GM21737 (cell line): ENCODE data around the gene NDUFAF7.
"Not testable (repeated sequence)": the region's sequence is repeated elsewhere in the genome, so short reads cannot be mapped to it uniquely, and the experiment has no call there.

Source experiments
- ATAC-seq: cut with Tn5 transposase; IDR thresholded peaks from one replicate; pipeline ENCODE4 v1.9.1; 2021; ENCODE audit warnings: mild to moderate bottlenecking, moderate library complexity; ENCODE audit not compliant: unreplicated experiment

The NDUFAF7 gene, protein sequence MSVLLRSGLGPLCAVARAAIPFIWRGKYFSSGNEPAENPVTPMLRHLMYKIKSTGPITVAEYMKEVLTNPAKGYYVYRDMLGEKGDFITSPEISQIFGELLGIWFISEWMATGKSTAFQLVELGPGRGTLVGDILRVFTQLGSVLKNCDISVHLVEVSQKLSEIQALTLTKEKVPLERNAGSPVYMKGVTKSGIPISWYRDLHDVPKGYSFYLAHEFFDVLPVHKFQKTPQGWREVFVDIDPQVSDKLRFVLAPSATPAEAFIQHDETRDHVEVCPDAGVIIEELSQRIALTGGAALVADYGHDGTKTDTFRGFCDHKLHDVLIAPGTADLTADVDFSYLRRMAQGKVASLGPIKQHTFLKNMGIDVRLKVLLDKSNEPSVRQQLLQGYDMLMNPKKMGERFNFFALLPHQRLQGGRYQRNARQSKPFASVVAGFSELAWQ

DNA sequence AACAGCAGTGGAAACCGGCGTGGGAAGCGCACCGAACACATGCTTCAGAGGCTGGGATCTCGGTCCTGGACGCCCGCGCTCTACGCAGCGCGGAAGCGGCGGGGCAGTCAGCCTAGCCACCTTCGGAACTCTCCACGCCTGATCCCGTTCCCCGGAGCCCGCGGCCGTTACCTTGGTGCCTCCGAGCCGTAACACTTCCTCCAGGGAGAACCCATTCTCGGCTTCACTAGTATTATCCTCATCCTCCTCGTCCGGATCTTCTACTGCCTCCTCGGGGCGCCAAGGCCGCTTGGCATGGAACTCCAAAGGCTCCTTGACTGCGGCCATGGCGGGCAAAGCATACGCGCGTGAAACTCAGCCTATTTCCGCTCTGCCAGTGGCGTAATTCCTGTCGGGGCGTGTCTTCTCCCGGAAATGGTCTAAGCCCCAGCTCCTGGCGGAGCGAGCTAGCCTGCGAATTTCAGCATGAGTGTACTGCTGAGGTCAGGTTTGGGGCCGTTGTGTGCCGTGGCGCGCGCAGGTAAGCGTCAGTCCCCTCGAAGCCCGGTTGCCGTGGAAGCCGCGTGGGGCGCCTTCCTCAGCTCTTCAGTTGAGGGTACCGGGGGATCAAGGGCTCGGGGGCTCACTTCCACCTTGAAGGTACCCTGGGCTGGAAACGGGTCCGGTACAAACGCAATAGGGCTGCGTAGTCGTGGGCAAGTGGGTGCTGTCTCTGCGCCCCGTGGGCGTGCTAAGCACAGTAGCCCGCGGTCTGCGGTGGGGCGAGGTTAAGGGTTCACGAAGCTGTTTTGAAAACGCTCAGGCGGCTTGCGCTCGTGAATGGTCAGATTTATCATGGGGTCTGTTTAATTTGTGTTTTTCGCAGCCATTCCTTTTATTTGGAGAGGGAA, at the start of gene NDUFAF7, which contains the start of gene CEBPZ:
NDUFAF7 (plus strand) TSS at position 418 of the 890 bp plus-strand sequence; CDS start at position 466, 48 bp downstream.
CEBPZ (minus strand) TSS at position 356 of the 890 bp plus-strand sequence; CDS start at position 327, 29 bp downstream.
- peak; percentile 96 for ATAC-seq

DNA sequence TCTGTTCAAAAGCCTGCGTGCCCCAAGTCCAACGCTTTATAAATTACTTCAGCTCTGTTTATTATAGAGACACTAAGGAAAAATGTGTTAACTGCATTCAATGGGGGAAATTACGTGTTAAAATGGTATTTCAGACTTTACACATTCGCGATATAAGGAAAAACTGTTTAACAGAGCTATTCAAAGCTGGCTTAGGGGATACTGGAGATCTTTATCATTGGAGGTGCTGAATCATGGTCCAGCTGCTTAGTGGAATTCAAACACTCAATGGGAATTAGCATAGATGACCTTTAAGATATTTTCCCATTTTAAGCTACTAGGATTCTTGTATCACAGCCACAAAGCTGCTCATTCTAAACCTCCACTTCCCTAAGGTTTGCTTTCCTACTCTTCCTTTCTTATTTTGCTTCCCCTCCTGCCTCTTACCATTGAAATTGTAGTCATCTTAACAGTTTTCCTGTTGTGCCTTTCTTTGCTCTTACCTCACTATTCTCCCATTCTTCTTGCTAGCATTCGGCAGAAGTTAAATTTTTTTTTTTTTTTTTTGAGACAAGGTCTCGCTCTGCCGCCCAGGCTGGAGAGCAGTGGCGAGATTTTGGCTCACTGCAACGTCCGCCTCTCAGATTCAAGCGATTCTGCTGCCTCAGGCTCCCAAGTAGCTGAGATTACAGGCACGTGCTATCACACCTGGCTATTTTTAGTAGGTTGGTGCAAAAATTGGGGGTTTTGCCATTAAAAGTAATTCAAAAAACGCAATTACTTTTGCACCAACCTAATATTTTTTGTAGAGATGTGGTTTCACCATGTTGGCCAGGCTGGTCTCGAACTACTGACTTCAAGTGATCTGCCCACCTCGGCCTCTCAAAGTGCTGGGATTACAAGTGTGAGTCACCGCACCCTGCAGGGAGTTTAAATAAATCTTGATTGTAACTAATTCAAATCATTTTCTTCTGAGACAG, 49.5 kb upstream of the NDUFAF7 start:
- no peak for ATAC-seq

DNA sequence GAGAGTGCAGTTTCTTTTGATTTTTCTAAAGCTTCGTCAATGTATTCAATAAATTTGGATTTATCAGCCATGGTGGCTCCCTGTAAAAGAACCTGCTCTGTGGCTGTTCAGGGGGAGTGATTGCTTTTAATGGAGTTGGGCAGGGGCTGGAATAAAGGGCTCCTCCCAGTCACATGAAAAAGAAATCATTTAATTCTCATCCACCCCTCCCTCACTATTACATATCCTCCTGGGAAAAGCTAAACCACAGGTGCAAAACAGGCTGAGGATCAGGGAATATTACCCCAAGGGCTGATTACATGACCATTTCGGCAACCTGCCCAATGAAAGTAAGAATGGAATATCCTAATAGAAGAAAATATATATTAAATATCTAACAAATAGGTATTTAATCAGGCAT, 42.9 kb upstream of the NDUFAF7 start, which contains the start of gene SULT6B1:
SULT6B1 (minus strand) TSS at position 101 of the 400 bp plus-strand sequence; CDS start at position 71, 30 bp downstream.
- no peak for ATAC-seq

DNA sequence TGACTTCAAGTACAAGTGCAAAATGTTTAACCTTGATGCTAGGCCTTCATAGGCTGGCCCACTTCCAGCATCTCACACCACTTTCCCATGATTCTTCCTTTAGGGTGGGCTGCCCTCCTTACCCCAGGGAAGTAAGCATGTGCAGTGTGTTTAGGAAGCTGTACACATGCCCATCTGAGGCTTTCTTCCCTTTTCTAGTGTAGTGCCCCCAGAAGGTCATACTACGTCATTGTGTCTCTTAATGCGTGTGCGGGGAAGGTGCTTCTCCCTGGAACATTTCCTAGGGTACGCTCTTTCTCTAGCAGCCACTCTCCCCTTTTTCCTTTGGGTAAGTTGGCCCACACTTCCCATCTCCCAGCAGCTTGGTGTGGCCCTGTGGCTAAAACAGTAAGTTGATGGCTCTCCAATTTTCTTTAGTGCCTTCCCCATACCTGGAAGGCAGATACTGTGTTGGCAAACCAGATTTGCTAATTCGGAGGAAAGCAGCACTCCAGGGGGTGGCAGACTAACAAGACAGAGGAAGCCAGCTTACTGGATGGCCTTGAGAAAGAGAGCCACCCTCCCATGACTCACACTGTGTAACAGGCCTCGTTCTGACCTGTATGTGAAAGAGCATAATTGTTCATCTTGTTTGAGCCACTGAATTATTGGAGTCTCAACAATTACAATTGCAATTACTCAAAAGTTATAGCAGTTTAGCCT, 41.9 kb upstream of the NDUFAF7 start:
- no peak for ATAC-seq

DNA sequence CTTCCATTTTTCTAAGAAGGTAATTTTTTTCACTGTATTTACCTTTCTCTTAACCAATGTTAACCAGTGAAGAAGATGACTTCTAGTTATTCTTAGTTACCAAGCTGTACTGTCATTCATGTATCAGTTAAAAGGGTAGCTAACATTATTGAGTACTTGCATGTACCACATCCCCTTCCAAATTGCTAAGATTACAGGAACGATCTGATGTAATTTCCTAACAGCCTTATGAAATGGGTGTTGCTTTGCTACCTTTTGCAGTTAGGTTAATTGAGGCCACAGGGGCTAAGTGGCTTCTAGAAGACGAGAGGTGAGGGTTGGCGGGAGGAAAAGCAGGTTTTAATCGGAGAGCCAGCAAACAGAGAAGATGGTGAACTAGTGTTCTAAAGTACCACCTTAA, 41.2 kb upstream of the NDUFAF7 start:
- ATAC-seq = no peak

DNA sequence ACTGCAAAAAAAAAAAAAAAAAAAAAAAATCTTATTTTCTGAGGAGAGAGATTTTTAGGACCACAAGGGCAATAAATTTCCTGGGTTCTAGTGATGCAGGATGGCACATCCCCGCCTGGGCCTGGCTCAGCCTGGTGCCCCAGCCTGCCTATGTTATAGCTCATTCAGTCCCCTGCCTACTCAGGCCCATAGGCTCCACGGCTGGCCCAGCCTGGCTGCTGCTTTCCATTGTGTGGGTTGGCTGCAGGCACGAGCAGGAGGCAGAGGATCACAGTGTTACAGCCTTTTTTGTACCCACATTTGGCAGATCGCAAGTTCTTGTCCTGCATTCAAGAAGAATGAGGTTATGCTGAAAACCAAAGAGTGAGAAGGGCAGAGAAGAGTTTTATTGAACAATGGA, 40.2 kb upstream of the NDUFAF7 start:
- ATAC-seq = no peak

DNA sequence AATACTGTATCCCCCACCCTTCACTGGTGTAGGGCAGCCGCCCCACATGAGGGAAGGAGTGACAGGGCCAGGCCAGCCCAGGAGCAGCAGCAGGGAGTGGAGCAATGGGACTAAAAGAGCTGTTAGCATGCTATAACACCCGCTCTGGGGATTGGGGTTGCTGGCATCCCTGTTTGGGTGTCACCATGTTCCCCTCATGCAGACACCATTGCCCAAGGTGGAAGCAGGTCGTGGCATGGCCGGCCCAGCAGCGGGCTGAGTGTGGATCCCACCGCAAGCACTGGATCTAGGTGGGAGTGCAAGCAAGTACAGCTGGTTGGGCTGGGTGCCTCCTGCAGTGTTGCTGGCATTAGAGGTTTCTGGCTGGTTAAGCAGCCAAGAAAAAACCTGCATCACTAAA, 39.7 kb upstream of the NDUFAF7 start:
- ATAC-seq = no peak

DNA sequence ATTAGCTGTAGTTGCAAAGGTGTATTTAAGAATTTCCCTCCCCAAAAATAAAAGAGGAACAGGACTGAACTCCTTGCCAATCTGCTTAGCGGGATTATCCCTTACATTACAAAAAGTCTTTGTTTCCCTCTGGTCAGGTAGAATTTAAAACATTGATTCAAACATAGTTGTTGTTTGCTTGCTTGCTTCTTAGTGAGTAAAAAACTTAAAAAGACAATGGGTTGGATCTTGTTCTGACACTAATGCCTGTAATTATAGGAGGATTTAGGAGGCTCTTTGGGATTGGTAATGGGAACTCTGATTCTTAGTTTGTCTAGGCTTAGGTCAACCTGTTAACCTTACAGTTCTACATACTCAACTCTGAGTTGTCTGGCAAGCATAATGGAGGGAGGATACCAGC, 38.9 kb upstream of the NDUFAF7 start:
- ATAC-seq = no peak

DNA sequence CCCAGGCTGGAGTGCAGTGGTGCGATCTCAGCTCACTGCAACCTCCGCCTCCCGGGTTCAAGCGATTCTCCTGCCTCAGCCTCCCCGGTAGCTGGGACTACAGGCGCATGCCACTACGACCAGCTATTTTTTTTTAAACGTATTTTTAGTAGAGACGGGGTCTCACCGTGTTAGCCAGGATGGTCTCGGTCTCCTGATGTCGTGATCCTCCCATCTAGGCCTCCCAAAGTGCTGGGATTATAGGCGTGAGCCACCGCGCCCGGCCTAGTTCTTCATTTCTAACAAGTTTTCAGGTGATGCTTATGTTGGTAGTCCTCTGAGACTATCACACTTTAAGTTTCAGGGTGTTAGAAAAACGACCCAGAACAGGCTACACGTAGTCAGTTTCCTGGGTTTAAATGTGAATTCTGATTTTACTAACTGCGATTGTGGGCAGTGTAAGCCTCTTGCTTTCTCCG, 35.6 kb upstream of the NDUFAF7 start:
- ATAC-seq = not testable (repeated sequence)

DNA sequence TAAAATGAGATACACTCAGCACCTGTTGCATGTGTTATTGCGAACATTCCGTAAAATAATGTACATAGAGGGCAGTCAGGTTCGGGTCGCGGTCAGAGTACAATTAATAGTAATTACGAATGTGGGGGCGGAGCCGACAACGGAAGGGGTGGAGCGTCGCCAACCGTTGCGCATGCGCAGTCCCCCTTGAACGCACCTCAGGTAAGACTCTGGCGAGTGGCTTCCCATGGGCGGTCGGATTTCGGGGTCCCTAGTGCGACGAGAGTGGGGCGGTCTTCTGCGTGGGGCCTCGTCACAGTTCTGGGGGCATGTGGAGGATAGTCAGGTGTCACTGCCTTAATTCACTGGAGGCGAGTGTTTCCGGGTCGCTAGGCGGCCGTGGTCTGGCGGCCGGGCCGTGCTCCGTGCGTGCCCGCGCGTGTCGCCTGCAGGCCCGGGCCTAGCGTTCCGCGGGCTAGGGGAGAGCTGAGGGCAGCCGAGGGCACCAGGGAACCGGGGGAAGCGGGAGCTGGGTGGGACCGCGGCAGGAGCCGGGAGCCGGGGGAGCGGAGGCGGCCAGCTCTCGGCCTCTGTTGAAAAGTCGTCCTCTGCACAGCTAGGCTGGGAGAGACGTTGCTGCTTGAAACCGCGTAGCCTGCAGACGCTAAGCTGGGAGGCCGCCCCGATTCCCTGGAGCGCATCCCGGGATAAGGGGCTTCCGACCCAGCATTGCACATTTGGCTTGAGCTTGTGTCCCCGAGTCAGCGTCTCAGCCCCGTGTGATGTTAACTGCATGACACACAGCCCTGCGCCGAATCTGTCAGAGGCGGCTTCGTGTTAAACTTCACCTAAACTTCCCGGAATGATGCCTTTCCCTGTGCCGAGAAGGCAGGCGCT, 34.9 kb upstream of the NDUFAF7 start, which contains the start of gene CEBPZOS:
CEBPZOS (plus strand) TSS at position 177 of the 876 bp plus-strand sequence. CDS start 3,209 bp downstream, outside the sequence.
- peak; percentile 73 for ATAC-seq

DNA sequence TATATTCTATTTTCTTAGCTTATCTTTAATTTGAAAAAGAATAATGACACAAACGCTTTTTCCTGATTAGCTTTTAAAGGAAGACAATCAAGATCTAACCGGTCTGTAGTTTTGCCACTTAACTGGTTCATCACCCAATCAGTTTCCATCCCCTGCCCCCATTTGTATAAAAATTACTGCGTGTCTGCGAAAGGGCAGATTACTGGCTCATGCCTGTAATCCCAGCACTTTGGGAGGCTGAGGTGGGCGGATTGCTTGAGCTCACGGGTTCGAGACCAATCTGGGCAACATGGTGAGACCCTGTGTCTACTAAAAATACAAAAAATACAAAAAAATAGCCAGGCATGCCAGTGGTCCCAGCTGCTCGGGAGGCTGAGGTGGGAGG, 32.8 kb upstream of the NDUFAF7 start:
- no peak for ATAC-seq

DNA sequence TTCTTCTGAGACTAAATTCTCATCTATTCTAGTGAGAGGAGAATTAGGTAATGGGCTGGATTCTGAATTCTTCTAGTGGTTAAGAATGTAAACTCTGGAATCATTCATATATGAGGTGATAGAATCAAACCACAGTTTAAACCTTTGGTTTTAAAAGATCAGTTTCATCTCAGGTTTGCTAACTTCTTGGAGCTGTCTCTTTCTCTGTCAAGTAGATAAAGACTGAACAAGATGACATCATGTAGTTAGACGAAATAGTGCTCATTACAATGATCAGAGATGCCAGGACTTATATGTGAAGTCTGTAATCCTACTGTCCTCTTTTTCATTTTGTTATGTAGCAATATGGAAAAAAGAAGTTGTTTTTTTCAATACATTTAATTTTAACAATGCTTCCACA, 30.2 kb upstream of the NDUFAF7 start:
- no peak for ATAC-seq

DNA sequence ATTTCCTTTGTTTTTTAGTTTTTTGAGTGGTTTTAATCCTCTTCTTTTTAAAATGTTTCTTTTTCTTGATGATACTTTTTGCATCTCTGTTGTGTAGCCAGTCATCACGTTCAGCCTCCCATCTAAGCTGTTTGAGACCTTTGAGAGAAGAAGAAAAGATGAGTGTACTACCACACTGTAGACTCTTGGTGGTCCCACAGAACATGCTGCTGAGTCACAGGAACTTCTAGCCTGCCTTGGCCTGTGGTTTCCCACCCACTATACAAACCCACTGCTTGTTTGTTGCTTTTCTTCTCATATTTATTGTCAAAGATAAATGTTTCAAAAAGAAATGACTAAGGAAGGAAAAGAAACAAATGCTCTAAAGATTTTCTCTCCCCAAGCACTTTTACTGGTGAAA, 29.7 kb upstream of the NDUFAF7 start:
- ATAC-seq = no peak

DNA sequence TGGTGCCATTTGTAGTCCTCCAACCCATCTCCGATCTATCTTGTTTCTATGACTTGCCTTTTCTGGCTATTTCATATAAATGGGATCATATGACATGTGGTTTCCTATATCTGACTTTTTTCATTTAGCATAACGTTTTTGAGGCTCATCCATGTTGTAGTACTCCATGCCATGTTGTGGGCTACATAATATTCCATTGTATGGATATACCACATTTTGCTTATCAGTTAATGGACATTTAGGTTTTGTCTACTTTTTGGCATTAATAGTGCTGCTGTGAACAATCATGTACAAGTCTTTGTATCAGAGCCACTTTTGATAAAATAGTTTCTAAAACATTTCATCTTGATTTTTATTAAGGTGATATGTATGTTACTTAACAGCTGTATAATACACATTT, 27.8 kb upstream of the NDUFAF7 start:
- no peak for ATAC-seq

DNA sequence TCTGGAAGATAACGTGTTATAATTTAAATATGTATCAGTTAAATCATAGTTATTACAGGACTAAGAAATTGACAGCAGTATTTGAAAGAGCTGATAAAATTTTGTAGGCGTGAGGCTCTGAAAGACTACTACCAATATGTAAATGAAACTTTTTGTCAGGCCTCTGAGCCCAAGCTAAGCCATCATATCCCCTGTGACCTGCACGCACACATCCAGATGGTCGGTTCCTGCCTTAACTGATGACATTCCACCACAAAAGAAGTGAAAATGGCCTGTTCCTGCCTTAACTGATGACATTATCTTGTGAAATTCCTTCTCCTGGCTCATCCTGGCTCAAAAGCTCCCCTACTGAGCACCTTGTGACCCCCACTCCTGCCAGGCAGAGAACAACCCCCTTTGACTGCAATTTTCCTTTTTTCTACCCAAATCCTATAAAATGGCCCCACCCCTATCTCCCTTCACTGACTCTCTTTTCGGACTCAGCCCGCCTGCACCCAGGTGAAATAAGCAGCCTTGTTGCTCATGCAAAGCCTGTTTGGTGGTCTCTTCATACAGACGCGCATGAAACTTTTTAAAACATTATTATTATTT, 26.3 kb upstream of the NDUFAF7 start:
- not testable (repeated sequence) for ATAC-seq

DNA sequence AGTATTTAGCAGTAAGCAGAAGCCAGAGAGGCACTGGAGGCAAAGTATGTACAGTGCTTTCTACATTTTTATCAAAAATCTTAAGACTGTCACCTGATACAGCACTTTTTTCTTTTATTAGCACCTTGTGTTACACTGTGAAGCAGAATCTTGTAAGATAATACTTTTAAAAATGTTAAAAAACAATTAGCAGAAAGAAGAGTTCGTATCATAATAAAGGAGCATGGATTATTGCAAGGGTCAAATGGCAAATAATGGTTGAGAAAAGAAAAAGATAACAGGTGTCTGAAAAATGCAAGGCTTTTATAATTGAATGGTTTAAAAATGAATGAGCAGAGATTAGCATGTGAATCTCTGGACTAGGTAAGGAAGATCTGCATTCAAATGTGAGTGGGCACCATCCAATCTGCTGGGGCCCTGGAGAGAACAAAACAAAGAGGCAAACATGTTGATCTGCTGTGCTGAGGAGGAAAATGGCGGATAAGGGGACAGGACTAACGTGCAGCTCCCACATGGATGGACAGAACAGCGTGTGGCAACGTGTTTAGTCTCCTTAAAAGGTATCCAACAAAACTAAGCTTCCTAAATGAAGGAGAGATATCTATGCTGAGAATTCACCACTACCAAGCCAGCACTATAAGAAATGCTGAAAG, 25.6 kb upstream of the NDUFAF7 start:
- ATAC-seq = no peak

DNA sequence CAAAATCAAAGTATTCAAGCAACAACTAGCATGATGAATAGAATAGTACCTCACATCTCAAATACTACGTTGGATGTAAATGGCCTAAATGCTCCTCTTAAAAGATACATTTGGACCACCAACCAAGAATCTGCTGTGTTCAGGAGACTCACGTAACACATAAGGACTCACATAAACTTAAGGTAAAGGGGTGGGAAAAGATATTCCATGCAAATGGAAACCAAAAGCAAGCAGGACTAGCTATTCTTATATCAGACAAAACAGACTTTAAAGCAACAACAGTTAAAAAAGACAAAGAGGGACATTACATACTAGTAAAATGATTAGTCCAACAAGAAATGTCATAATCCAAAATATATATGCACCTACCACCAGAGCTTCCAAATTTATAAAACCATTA, 24.7 kb upstream of the NDUFAF7 start:
- not testable (repeated sequence) for ATAC-seq

DNA sequence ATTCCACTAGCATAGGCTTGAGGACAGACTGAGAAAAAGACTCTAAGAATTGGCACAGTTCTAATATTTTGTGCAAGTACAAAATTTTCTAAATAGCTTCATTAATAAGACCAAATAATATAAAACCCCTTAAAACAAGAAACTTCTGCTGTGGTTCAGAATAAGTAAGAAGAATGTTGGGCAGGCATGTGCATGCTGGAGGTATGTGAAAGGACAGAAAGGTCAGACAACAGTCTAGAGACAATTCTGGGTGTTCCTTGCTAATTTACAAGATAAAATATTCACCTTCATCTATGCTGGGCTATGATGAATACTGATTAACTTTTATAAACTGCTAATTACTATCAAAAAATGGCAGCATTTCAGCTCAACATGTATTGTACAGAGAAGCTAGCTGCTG, 20.2 kb upstream of the NDUFAF7 start:
- no peak for ATAC-seq
